ENCODE results near the gene SEZ6. TPM values are rescaled to one million over a fixed set of nuclear protein-coding genes. Genes with fewer than 3 reads are reported as not detected.

Gene SEZ6
- total RNA-seq, 1 experiment from 2014 or later: not detected

GRCh38 chr17:28983286-28984230, 22.3 kb downstream of the SEZ6 start:
- H3K9me3 Mint-ChIP-seq (ENCODE audit: unreplicated experiment): no peaks in the 10 kb centered on the region
- ChIA-PET CTCF (interaction anchor here (0.6 to 2.9 kb wide), 5 partner anchors 21 to 154 kb away, joined by 3 to 12 read pairs (median 4); no protein-coding TSS in a partner anchor), POLR2A (interaction anchor here (0.6 to 0.8 kb wide), 3 partner anchors 95 to 942 kb away, joined by 3 read pairs; no protein-coding TSS in a partner anchor)
- no peak for DNase-seq (ENCODE audit: unreplicated experiment)
- no peak overlapping the region for H3K4me3 Mint-ChIP-seq (ENCODE audit: unreplicated experiment)
- intact Hi-C loops (cut with micrococcal nuclease): no loop called here
- no peaks in the 10 kb centered on the region for H3K36me3 Mint-ChIP-seq (ENCODE audit: insufficient read depth, unreplicated experiment)
- no peak for TF ChIP-seq CTCF (IDR thresholded peaks at IDR 0.05; ENCODE audit: unreplicated experiment)
- no peaks in the 10 kb centered on the region for H3K4me1 Mint-ChIP-seq (ENCODE audit: insufficient read depth, unreplicated experiment)
- no peak overlapping the region for H3K27ac Mint-ChIP-seq (ENCODE audit: low read depth, unreplicated experiment)
- no TSS peak for BruUV-seq (replicated peaks)
- H3K27me3 Mint-ChIP-seq (ENCODE audit: insufficient read depth, unreplicated experiment): peaks cover 6% of the 10 kb centered on the region

- Mint-ChIP-seq H3K4me1 (ENCODE audit: insufficient read depth, unreplicated experiment) (no peaks in the 10 kb centered on the region), H3K27me3 (ENCODE audit: insufficient read depth, unreplicated experiment) (no peaks in the 10 kb centered on the region), H3K9me3 (ENCODE audit: unreplicated experiment) (no peaks in the 10 kb centered on the region), H3K36me3 (ENCODE audit: insufficient read depth, unreplicated experiment) (no peaks in the 10 kb centered on the region), H3K4me3 (ENCODE audit: unreplicated experiment) (no peak overlapping the region), H3K27ac (ENCODE audit: low read depth, unreplicated experiment) (no peak overlapping the region)
- no peak for DNase-seq (ENCODE audit: unreplicated experiment)
- ChIA-PET CTCF (interaction anchor here (0.6 to 2.9 kb wide), 6 partner anchors 20 to 198 kb away, joined by 3 to 12 read pairs (median 4); no protein-coding TSS in a partner anchor), POLR2A (no interaction called here)
- no peak for TF ChIP-seq CTCF (IDR thresholded peaks at IDR 0.05; ENCODE audit: unreplicated experiment)
- BruUV-seq (replicated peaks): no TSS peak
- intact Hi-C loops (cut with micrococcal nuclease): no loop called here
Observed at GRCh38 chr17:28982131-28982793, 23.6 kb downstream of the SEZ6 start.

DNA sequence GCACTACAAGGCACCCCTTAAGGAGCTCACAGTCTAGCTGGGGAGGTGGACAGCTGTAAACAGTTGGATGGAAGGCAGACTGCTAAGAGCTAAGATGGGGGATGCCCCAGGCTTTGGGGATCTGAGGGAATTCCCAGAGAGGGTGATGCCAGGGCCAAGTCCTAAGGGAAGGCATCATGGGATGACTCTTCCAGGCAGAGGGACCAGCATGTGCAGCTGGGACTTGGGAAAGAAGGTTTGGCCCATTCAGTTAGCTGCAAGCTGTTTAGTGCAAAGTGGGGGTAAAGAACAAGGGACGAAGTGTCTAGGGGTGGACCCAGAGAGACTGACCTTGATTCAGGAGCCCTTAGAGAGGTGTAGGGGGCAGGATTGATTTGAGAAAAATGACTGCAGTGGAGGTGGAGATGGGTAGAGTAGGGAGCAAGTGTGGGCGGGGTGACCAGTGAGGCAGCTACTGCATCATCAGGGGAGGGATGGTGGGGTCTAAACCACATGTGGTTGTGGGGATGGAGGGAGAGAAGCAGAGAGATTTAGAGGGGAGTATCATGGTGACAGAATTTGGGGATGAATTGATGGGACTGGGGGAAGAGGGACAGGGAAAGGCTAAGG, 27.4 kb downstream of the SEZ6 start:
- DNase-seq (ENCODE audit: unreplicated experiment): no peak
- intact Hi-C loops (cut with micrococcal nuclease): no loop called here
- Mint-ChIP-seq H3K9me3 (ENCODE audit: unreplicated experiment) (no peaks in the 10 kb centered on the region), H3K4me1 (ENCODE audit: insufficient read depth, unreplicated experiment) (no peaks in the 10 kb centered on the region), H3K36me3 (ENCODE audit: insufficient read depth, unreplicated experiment) (no peaks in the 10 kb centered on the region), H3K27me3 (ENCODE audit: insufficient read depth, unreplicated experiment) (peaks cover 11% of the 10 kb centered on the region), H3K27ac (ENCODE audit: low read depth, unreplicated experiment) (no peak overlapping the region), H3K4me3 (ENCODE audit: unreplicated experiment) (no peak overlapping the region)
- TF ChIP-seq CTCF (IDR thresholded peaks at IDR 0.05; ENCODE audit: unreplicated experiment): no peak
- POLR2A ChIA-PET: no interaction called here
- CTCF ChIA-PET: interaction anchor here (0.7 kb wide), 1 partner anchor 15 kb away, joined by 3 read pairs; no protein-coding TSS in a partner anchor
- BruUV-seq (replicated peaks): no TSS peak
